Activated T-helper 1 cell treated with Interleukin-2 at 50 U/mL for 16 hours (primary cell): ENCODE data around the gene PNO1.
A peak's percentile ranks its signal among the peaks of the same experiment; 100 is the strongest.

ENCODE experiments used
- DNase-seq: peaks from one replicate; pipeline ENCODE4 v3.0.0-alpha.2; 2020; ENCODE audit warnings: low read depth

PNO1 gene

GRCh38 chr2:68195096-68195495, 37.4 kb downstream of the PNO1 start:
- DNase-seq = no peak

- no peak for DNase-seq
These were observed 38.5 kb downstream of the PNO1 start for GRCh38 chr2:68196120-68196716.

- DNase-seq = no peak
These were observed 42.6 kb downstream of the PNO1 start for GRCh38 chr2:68200157-68200787.

- DNase-seq = no peak
These were observed 45.9 kb downstream of the PNO1 start for GRCh38 chr2:68203587-68203986.

GRCh38 chr2:68206793-68207192, 49.1 kb downstream of the PNO1 start:
- DNase-seq = no peak

- no peak for DNase-seq
These were observed 56.7 kb downstream of the PNO1 start for GRCh38 chr2:68214381-68214780.

GRCh38 chr2:68216454-68217310, 59.0 kb downstream of the PNO1 start:
- DNase-seq = no peak

- DNase-seq = no peak
These were observed 60.0 kb downstream of the PNO1 start for GRCh38 chr2:68217729-68218128.

- DNase-seq = no peak
These were observed 60.7 kb downstream of the PNO1 start for GRCh38 chr2:68218343-68218901.

GRCh38 chr2:68222287-68222686, 64.6 kb downstream of the PNO1 start:
- DNase-seq = no peak

GRCh38 chr2:68223419-68223818, 65.7 kb downstream of the PNO1 start:
- no peak for DNase-seq

- DNase-seq = peak; percentile 4
These were observed 67.5 kb downstream of the PNO1 start for GRCh38 chr2:68225119-68225632.
